Panc1 (cell line): Measurements from ENCODE around the gene USP11.

ENCODE experiments used
- CTCF ChIP-seq: fragments of 450-650 bp; IDR thresholded peaks from 2 replicates; pipeline ENCODE4 v1.5.1; 2017; ENCODE audit warnings: mild to moderate bottlenecking
- POLR2AphosphoS5 ChIP-seq: IDR thresholded peaks from 2 replicates; pipeline ENCODE4 v1.6.1; 2012; ENCODE audit warnings: mild to moderate bottlenecking, low read depth, low read length, moderate library complexity
- REST ChIP-seq, 2 experiments: IDR thresholded peaks; 2 replicates each; pipeline ENCODE4 v1.6.1; 2011 to 2012; ENCODE audit warnings: low read depth in 2 of 2, control low read depth in 1 of 2, low read length in 1 of 2, mild to moderate bottlenecking in 1 of 2, moderate library complexity in 1 of 2; ENCODE audit not compliant: insufficient read depth in 1 of 2
- SIN3A ChIP-seq: IDR thresholded peaks from 2 replicates; pipeline ENCODE4 v1.6.1; 2012; ENCODE audit warnings: low read depth, mild to moderate bottlenecking, low read length, moderate library complexity, borderline replicate concordance; ENCODE audit not compliant: insufficient read depth
- TCF7L2 ChIP-seq: IDR thresholded peaks from 2 replicates; pipeline ENCODE4 v1.6.1; 2011; ENCODE audit warnings: mild to moderate bottlenecking, low read depth, low read length, inconsistent platforms

GRCh38 chrX:47227334-47227583 lies 5.5 kb upstream of the USP11 start:
- TF ChIP-seq CTCF (no peak), POLR2AphosphoS5 (no peak), TCF7L2 (no peak), SIN3A (no peak), REST (IDR thresholded peaks at IDR 0.05; ENCODE audit: insufficient read depth in 1 of 2, low read depth in 2 of 2, low read length in 1 of 2) (no peak)
